CD14-positive monocyte (primary cell): ENCODE data around the gene COL4A1. TPM values are rescaled to one million over a fixed set of nuclear protein-coding genes. Genes with fewer than 3 reads are reported as not detected.

ENCODE experiments used
- DNase-seq, 3 donors: peaks; one replicate each; pipeline ENCODE4 v3.0.0-alpha.2; 2011 to 2022
- H2AFZ ChIP-seq: 2 replicates; pipeline ENCODE4 v1.6.0; 2012; ENCODE audit warnings: mild to moderate bottlenecking, low read depth, low read length, inconsistent platforms; ENCODE audit not compliant: insufficient read depth, poor library complexity, severe bottlenecking
- H3K27ac ChIP-seq, 2 donors: 1 replicate in 1 of 2; 2 replicates in 1 of 2; pipeline ENCODE4 v1.5.1; 2012 to 2013; ENCODE audit warnings: low read length in 2 of 2, control low read depth in 1 of 2, inconsistent platforms in 1 of 2, low read depth in 1 of 2, mild to moderate bottlenecking in 1 of 2
- H3K27me3 ChIP-seq, 2 donors: one replicate each; pipeline versions ENCODE4 v1.6.0 to v1.6.1; 2011 to 2013; ENCODE audit warnings: low read length in 2 of 2; ENCODE audit not compliant: control insufficient read depth in 2 of 2, insufficient read depth in 2 of 2
- H3K36me3 ChIP-seq, 2 donors: replicated peaks in 1 of 2; 1 replicate in 1 of 2; 2 replicates in 1 of 2; pipeline versions ENCODE4 v1.5.1 to v1.6.1; 2012 to 2013; ENCODE audit warnings: low read length in 2 of 2, control low read depth in 1 of 2, inconsistent platforms in 1 of 2, mild to moderate bottlenecking in 1 of 2; ENCODE audit not compliant: insufficient read depth in 2 of 2, control insufficient read depth in 1 of 2
- H3K4me1 ChIP-seq, 2 donors: 1 replicate in 1 of 2; 2 replicates in 1 of 2; pipeline versions ENCODE4 v1.5.1 to v1.6.1; 2012 to 2013; ENCODE audit warnings: low read length in 2 of 2, control low read depth in 1 of 2, inconsistent platforms in 1 of 2, mild to moderate bottlenecking in 1 of 2, moderate library complexity in 1 of 2; ENCODE audit not compliant: insufficient read depth in 2 of 2, control insufficient read depth in 1 of 2
- H3K4me2 ChIP-seq: replicated peaks from 2 replicates; pipeline ENCODE3; 2012; ENCODE audit warnings: low read length, moderate library complexity, mild to moderate bottlenecking; ENCODE audit not compliant: poor library complexity, severe bottlenecking; ENCODE audit errors: extremely low read depth
- H3K4me3 ChIP-seq, 3 experiments: fragments of 200-600 bp in 1 of 3; sonication (generic) in 1 of 3; replicated peaks in 1 of 3; 1 replicate in 2 of 3; 2 replicates in 1 of 3; pipeline ENCODE4 v1.5.1; 2011 to 2013; ENCODE audit warnings: low read length in 3 of 3, mild to moderate bottlenecking in 3 of 3, control low read depth in 2 of 3, low read depth in 2 of 3, inconsistent platforms in 1 of 3, moderate library complexity in 1 of 3
- H3K79me2 ChIP-seq: 2 replicates; pipeline ENCODE4 v1.6.0; 2012; ENCODE audit warnings: mild to moderate bottlenecking, control low read depth, inconsistent platforms, low read length, moderate library complexity; ENCODE audit not compliant: insufficient read depth
- H3K9ac ChIP-seq: 2 replicates; pipeline ENCODE4 v1.6.0; 2017; ENCODE audit warnings: low read length, mild to moderate bottlenecking; ENCODE audit not compliant: insufficient read depth, poor library complexity, severe bottlenecking
- H3K9me3 ChIP-seq, 2 donors: replicated peaks in 1 of 2; 1 replicate in 1 of 2; 2 replicates in 1 of 2; pipeline versions ENCODE4 v1.5.1 to v1.6.1; 2012 to 2013; ENCODE audit warnings: low read length in 2 of 2, control low read depth in 1 of 2; ENCODE audit not compliant: control insufficient read depth in 1 of 2, insufficient read depth in 1 of 2
- H4K20me1 ChIP-seq: 2 replicates; pipeline ENCODE4 v1.6.0; 2012; ENCODE audit warnings: mild to moderate bottlenecking, low read length, control low read depth, moderate library complexity; ENCODE audit not compliant: insufficient read depth
- H3K27ac Mint-ChIP-seq, 7 donors: one replicate each; pipeline ENCODE4 v1.8.0; 2020; ENCODE audit warnings: mild to moderate bottlenecking in 7 of 7, mixed read lengths in 7 of 7, moderate library complexity in 6 of 7, inconsistent platforms in 2 of 7
- H3K27me3 Mint-ChIP-seq, 3 donors: one replicate each; pipeline ENCODE4 v1.8.0; 2021 to 2022; ENCODE audit warnings: low read depth in 3 of 3, mild to moderate bottlenecking in 3 of 3, mixed read lengths in 3 of 3, moderate library complexity in 3 of 3, inconsistent platforms in 1 of 3
- H3K36me3 Mint-ChIP-seq, 2 donors: one replicate each; pipeline ENCODE4 v1.8.0; 2020; ENCODE audit warnings: mixed read lengths in 2 of 2, inconsistent platforms in 1 of 2, mild to moderate bottlenecking in 1 of 2
- H3K4me1 Mint-ChIP-seq: one replicate; pipeline ENCODE4 v1.8.0; 2020; ENCODE audit warnings: mild to moderate bottlenecking, mixed read lengths
- H3K4me3 Mint-ChIP-seq, 2 donors: one replicate each; pipeline ENCODE4 v1.8.0; 2020; ENCODE audit warnings: mild to moderate bottlenecking in 2 of 2, mixed read lengths in 2 of 2, moderate library complexity in 1 of 2
- H3K9me3 Mint-ChIP-seq, 7 donors: one replicate each; pipeline ENCODE4 v1.8.0; 2020 to 2022; ENCODE audit warnings: mixed read lengths in 7 of 7, mild to moderate bottlenecking in 6 of 7, moderate library complexity in 6 of 7, inconsistent platforms in 2 of 7
- CTCF ChIP-seq: fragments of 200-600 bp; IDR thresholded peaks from one replicate; pipeline ENCODE4 v1.8.0; 2022; ENCODE audit warnings: antibody characterized with exemption, mild to moderate bottlenecking
- WGBS: methylation state at CpG from one replicate; pipeline ENCODE4 v1.1.5; 2013; ENCODE audit warnings: missing lambda C conversion rate; ENCODE audit not compliant: insufficient coverage; 5-methylcytosine and 5-hydroxymethylcytosine counted together
- intact Hi-C, 2 donors: fragments of 100-400 bp; cut with micrococcal nuclease; formaldehyde crosslinking; loops; one replicate each; pipeline versions ENCODE4 v1.15.0 to v1.15.1; 2023
- polyA plus RNA-seq, 3 donors: library from polyadenylated mRNA; depleted of rRNA in 1 of 3; unstranded in 2 of 3; stranded (reverse) in 1 of 3; fragments of 300-500 nt in 2 of 3; fragments of >200 nt in 1 of 3; fragmentation: Illumina TruSeq in 2 of 3; gene quantifications; 1 replicate in 2 of 3; 2 replicates in 1 of 3; pipeline ENCODE4 v1.2.3, GENCODE V29; 2012 to 2021

COL4A1 gene
- polyA plus RNA-seq, 3 donors = 0.16 to 0.25 TPM; not detected in 1

- Histone ChIP-seq H3K9ac (no peak overlapping the region), H2AFZ (no peak overlapping the region), H3K36me3 (no peaks in the 10 kb centered on the region), H3K79me2 (no peaks in the 10 kb centered on the region), H3K4me3 (no peak overlapping the region), H3K4me2 (no peak overlapping the region), H4K20me1 (no peaks in the 10 kb centered on the region), H3K27ac (no peak overlapping the region), H3K4me1 (no peaks in the 10 kb centered on the region), H3K9me3 (no peaks in the 10 kb centered on the region), H3K27me3 (peaks cover 0 to 2% of the 10 kb centered on the region in 2 donors)
- H3K27me3 Mint-ChIP-seq = peaks cover 9 to 17% (median 12%) of the 10 kb centered on the region in 3 donors
- intact Hi-C loops = no loop called here
- no peaks in the 10 kb centered on the region for H3K36me3 Mint-ChIP-seq
- no peak overlapping the region for H3K27ac Mint-ChIP-seq
- no peak for DNase-seq
- TF ChIP-seq CTCF = no peak
- no peaks in the 10 kb centered on the region for H3K4me1 Mint-ChIP-seq
- no peak overlapping the region for H3K4me3 Mint-ChIP-seq
- H3K9me3 Mint-ChIP-seq = peaks cover 0 to 10% (median 4%) of the 10 kb centered on the region in 7 donors
- 92% methylated on average over 4 of the region's 4 CpGs for WGBS
Observed at GRCh38 chr13:110279684-110280083, 27.3 kb downstream of the COL4A1 start.

GRCh38 chr13:110278859-110279258 lies 28.1 kb downstream of the COL4A1 start:
- H3K36me3 ChIP-seq = no peaks in the 10 kb centered on the region
- WGBS = 94% methylated on average over 7 of the region's 7 CpGs
- H3K4me1 ChIP-seq = no peaks in the 10 kb centered on the region
- no peak overlapping the region for H2AFZ ChIP-seq
- no peaks in the 10 kb centered on the region for H3K79me2 ChIP-seq
- peaks cover 0 to 2% of the 10 kb centered on the region in 2 donors for H3K27me3 ChIP-seq
- no peaks in the 10 kb centered on the region for H3K4me1 Mint-ChIP-seq
- H3K9ac ChIP-seq = no peak overlapping the region
- H3K9me3 Mint-ChIP-seq = peaks cover 0 to 10% (median 4%) of the 10 kb centered on the region in 7 donors
- no peak overlapping the region for H3K4me3 Mint-ChIP-seq
- H4K20me1 ChIP-seq = no peaks in the 10 kb centered on the region
- intact Hi-C loops = no loop called here
- no peak overlapping the region for H3K4me2 ChIP-seq
- no peak for TF ChIP-seq CTCF
- H3K36me3 Mint-ChIP-seq = no peaks in the 10 kb centered on the region
- no peaks in the 10 kb centered on the region for H3K9me3 ChIP-seq
- no peak for DNase-seq
- no peak overlapping the region for H3K4me3 ChIP-seq
- H3K27me3 Mint-ChIP-seq = peaks cover 13 to 21% (median 13%) of the 10 kb centered on the region in 3 donors
- peak overlapping the region in 1 of 7 donors; percentile 27 for H3K27ac Mint-ChIP-seq
- no peak overlapping the region for H3K27ac ChIP-seq
